ENCODE measurements around the gene RWDD1.

Gene RWDD1, protein sequence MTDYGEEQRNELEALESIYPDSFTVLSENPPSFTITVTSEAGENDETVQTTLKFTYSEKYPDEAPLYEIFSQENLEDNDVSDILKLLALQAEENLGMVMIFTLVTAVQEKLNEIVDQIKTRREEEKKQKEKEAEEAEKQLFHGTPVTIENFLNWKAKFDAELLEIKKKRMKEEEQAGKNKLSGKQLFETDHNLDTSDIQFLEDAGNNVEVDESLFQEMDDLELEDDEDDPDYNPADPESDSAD

DNA sequence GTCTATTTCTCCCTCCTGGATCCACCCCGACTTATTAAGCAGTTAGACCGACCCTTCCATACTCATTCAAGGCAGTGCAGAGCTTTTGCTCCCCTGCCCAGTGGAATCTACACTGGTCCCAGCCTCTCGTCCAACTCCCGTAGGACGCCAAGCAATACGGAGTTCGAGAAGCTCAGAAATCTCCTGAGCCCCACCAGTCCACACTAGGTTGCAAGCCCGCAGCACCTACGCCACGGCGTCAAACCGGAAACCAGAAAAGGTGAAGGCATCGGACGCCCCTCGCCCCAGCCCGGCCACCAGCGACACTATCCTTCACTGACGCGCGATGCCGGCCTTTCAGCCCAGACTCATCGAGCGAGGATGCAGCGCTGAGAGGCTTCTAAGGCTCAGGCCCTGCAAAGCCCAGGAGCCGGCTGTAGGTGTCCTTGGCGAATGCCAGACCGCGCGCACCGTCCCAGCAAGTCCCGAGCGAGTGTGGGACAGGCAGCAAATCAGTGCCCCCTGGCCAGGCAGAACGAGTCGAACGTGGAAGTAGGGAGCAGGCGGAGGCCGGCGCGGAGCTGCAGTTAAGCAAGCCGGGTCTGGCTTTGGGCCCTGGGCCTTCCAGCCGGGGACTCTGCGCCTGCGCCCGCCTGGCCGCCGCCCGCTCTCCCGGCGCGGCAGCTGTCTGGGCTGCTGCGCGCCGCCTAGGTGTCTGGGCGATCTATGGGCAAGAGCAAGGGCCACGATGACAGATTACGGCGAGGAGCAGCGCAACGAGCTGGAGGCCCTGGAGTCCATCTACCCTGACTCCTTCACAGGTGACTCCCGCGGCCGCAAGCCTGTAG is at the start of gene RWDD1:
RWDD1 (plus strand) TSS at position 649 of the 827 bp plus-strand sequence; CDS start at position 728, 79 bp downstream.
- peak; percentile 98 for DNase-seq

DNA sequence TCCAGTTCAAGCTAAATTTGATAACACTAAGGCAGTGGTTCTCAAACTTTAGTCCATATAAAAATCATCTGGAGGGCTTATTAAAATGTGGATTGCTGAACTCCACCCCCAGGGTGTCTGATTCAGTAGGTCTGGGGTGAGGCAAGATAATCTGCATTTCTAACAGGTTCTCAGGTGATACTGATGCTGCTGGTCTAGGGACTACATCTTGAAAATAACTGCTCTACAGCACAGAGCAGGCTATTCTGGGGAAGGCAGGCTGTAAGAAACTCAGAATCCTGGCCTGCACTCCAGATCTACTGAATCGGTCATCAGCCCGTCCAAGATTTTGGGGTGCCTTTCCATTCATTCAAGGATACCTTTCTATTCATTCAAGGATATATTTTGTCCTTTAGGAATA is 48.4 kb upstream of the RWDD1 start:
- no peak for DNase-seq

DNA sequence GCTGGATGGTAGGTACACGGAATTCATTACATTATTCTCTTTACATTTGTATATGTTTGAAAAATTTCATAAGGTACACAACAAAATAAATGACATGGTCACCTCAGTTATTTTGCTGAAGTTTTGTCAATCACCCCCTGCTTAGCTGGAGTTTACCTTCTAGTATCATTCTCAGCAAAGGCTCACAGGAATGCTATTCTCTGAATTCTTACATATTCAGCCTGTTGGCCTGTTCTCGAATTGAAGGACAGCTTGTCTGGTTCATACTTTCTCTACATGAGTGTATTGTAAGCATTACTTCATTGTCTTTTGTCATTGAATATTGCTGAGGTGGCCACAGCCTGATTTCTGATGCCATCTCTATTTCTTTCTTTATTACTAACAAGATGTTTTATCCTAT is 47.1 kb upstream of the RWDD1 start:
- no peak for DNase-seq

DNA sequence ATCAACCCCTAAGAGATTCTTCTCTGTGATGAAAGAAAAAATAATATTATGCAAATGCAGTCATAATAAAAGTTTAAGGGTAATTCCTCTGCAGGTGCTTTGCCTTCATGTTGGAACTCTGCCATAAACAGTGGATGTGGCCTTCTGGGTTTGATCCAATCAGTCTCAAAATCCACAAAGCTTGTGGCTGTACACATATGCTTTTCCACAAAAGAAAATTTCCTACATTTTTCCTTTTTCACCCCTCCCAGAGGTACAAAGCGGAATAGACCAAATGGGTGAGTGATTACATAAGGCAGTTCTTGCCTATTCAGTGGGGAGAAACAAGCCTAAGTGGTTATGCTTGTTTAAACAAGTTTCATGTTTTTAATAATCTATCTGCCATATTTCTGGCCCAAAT is 43.2 kb upstream of the RWDD1 start:
- DNase-seq: no peak

DNA sequence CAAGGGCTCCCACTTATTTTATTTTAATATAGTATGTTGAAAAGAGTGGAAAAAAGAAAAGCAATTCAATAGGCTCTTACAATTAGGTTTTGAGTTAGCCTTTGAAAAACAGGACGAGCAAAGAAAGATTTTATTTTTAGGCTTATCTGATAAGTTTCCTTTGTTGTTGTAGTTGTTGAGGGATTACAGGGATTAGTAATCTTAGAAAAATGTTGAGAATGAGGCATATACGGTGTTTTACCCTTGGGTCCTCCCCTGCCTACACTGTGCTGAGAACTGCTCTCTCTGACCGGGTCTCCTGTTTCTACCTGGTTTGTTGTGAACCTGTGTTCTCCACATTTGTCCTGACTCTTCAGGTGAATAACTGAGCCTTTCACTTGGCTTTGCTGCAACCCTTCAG is 42.5 kb upstream of the RWDD1 start:
- no peak for DNase-seq

DNA sequence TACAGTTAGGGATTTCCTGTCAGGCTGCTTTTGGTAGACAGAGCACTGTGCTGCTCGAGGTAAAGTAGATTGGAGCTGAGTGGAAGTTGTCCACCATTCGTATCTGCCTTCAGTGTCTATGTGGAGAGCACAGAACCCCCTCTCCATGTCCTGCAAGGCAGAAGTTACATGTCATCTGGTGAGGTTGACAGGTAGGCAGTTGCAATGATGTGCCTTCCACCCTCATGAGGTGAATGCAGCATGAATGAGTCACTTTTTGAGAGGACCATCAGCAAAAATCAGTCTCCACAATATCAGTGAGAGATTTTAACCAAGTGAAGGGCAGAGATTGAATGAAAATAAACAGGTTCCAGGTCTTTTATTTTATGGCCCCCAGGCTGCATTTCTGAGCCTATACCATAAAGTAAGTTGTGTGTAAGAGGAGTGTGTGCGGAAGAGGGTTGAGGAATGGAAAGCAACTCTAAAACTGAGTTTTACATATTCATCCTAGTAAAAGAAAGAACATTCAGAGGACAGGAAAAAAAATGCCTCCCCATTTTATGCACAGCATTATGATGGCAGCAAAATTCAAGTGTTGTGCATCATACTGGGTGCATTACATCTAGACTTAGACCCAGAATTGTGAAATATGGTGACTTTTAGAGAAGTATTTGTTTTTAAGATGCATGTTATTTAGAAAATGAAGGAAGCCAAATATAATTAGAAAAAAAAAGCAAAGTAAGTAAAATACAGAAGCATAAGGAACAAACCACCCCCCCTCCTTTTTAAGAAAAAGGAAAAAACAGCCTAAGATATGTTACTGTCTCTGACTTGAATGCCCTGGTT is 41.6 kb upstream of the RWDD1 start:
- DNase-seq: no peak

DNA sequence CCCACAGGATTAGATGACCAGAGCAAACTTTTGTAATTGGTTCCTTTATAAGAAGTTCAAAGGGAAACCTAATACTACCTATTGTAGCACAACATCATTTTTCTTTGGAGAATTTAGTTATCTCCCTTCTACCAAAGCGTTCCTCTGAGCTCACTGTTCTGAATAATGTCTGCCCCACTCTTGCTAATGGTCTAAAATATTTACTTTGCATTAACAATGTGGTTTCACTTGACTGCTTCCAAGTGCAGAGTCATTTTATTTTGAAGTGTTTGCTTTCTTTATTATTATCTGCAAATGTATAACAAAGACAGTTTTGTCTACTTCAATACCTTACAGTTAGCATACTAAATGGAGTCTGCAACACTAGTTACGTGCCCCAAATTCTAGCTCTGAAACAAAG is 40.9 kb upstream of the RWDD1 start:
- DNase-seq: no peak

DNA sequence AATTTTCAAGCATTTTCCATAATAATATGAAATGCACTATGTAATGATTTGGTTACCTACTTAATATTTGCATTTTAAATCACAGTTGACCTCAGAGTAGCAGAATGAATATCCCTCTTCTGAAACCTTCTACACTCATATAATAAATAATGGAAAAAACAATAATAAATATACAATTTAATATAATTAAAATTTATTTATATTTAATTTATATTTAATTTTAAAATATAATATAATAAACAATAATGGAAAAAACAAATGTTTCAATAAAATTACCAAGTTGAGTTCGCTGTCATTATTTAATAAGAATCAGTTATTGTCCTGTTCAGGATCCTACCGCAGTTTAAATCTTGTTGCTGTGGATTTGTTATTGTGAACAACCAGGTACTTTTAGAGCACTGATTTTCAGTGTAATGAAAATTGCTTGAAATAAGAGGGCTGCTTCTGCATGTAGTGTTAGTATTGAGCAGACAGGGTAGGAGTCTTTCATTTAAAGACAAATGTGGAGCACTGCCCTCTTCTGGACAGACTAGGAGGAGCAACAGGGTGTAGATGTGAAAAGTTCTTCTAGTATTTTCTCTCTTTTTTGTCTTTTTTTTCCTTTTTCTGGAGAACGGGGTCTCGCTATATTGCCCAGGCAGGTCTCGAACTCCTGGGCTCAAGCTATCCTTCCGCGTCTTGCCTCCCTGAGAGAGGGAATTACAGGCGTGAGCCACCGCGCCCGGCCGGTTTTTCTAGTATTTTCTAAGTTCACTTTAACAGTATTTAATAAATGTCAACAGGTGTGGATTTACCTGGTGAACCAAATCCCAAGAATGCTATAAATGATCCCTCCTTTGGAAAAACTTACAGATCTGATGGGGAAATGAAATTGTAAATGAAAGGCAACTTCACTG is 39.4 kb upstream of the RWDD1 start:
- DNase-seq: peak; percentile 68

DNA sequence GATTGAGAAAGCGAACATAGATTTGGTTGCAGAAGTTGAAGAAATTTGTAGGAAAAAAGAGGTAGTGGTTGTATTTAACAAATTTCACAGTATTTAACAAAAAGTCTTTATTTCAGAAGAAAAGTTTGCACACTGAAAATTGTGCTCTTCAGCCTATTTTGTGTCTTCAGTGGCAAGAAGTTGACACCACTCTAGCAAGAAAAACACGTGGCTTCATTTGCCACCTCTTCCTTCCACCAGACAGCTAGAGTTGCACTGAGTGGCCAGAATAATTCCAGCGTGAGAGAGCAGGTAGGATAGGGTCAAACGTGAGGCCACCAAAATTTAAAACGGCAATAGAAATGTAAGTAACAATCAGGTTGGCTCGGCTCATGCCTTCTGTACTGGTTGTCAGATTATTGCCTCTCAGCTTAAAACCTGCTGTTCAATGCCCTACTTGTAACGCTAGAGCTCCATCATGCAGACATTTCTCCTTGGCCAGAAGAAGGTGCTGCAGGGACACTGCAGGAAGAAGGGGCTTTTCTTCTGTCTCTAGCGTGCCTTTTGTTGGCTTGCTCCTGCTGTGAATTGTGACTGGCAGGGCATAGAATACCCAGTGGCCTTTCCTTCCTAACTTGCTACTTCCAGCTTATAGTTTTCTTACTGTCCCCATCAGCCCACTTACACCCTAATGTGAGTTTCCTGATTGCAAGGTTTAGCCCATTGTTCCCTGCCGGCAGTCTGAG is 37.9 kb upstream of the RWDD1 start:
- DNase-seq: no peak

DNA sequence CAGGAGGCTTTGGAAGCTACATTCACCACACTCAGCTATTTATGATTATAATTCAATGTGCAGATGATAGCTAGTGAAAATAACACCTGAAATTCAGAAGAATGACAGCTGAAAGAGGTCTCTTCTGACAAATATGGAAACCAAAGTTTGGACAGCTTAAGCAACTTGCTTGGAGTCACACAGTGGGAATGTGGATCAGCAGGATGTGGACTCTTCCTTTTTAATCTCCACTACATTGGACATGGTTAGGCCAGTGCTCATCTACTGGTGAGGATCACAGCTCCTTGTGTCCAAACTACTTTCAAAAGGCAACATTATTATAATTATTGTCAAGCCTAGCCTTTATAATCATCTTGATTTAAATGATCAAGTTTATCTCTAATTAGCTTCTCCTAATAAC is 36.2 kb upstream of the RWDD1 start:
- DNase-seq: no peak

DNA sequence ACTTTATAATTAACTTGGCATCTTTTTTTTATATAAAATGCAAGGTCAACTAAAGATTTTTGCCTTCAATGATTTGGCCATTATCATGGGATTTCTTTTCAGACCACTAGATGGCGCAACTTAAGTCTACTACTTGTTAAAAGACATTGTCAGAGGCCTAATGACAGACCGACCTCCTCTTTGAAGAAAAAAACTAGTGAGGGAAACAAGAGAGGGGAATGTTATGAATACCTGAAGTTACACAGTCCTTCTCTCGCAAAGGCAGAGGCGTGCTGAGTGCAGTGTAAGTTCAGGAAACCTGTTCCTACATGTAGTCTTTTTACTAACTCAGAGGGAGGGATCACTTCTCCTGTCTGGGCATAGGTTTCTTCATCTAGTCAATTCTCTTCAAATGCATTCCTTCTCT is 35.1 kb upstream of the RWDD1 start:
- DNase-seq: no peak

DNA sequence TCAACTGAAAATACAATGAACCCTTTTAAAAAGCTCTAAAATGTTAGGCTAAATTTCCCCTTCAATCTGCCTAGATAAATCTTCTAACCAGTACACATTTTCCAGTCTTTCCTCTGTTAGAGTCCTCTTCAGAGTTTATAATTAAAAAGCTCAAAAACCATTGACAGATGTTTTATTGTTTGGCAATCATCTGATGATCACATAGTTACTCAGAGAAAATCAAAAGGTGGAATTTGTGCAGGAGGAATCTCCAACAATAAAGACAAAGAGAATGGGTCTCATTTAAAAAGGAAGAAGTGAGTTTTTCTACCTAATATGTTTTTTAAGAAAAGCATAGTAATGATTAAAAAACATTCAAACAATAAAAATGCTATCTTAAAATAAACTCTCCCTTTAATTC is 28.9 kb upstream of the RWDD1 start:
- no peak for DNase-seq

DNA sequence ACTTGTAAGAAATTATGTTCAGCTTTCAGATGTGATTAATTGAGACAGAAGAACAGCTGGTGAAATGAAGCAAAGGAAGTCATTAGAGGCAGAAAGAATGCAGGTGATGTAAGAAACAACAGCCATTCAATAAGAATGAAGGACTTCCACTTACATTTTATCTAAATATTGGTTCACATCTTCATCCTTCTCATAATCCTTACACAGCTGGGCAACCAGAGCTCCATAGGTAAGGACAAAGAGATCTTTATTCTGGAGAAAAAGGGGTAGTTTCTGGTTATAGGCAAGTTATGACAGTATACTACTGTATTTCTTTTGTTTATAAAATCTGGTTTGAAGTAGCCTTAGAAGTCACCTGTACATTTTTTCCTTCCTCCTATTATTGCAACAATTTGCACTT is 28.2 kb upstream of the RWDD1 start:
- DNase-seq: no peak

DNA sequence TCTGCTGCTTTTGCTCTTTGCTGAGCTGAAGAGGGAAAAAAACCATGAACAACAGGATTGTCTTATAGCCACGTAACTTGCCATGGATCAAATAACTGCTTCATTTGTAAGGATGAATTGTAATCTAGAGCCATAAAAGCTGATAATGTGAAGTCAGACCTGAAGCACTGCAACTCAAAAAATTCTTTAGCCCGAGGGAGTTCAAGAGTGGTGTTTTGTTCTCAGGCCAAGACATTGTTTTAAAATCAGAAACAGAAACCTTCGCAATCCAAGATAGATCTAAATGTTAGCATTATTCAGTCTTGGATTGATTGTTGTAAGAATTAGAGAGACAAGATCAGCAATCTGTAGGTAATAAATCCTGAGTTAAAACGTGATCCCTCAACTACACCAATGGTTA is 25.7 kb upstream of the RWDD1 start, which contains the start of gene TRAPPC3L:
TRAPPC3L (minus strand) TSS at position 34 of the 400 bp plus-strand sequence. CDS start 170 bp downstream, outside the sequence.
- DNase-seq: no peak

DNA sequence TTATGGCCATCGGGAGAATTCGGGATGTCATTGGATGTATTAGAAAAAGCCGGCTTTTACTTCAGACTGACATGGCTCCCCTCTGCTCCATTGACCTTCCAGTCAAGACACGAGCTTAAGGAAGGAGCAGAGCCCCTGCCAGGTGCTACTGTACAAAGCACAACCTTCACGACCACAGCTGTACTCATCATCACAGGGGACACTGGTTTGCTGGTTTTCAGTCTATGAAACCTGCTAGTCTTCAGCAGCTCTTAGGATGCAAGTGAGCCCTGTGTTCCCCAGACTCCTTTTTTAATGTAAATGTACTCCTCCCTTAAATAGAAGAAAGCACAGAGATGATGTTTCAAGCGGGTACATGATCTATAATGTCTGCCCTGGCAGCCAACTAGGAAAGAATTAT is 23.9 kb upstream of the RWDD1 start:
- no peak for DNase-seq

DNA sequence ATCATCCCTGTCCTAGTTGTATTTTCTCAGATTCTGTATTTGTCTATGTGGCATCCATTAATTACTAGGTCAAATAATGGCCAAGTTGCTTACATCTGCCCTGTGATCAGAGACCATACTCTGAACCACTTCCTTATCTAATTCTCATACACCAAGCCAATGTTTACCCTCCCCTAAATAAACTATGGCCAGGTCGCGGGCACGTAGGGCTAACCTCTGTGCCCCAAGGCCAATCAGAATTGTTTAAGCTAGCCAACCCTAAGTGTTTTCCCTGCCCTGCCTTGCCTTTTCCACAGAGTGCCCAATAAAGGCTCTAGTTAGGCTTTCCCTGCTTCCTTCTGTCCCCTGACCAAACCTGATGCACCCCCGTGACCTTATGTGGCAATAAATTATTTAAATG is 20.5 kb upstream of the RWDD1 start:
- DNase-seq: no peak

DNA sequence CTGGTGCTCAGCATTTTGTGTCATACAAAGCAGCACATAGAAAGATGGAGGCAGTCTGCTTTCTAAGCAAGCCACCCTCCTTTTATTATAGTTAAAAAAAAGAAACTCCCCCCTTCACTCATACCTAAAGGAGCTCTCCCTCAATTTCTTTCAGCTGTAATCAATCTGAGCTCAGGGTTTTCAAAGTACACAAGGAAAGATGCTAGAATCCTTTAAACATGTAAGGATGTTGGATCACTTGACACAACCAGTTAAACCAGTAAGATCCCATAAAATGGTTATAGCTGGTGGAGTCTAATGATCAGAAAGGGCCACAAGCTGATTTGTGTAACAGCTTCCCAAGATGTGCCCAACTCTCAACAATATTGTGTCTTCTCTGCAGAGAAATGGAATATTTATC is 17.9 kb upstream of the RWDD1 start, which contains the start of gene CALHM4:
CALHM4 (plus strand) TSS at position 301 of the 400 bp plus-strand sequence; CDS start at position 344, 43 bp downstream.
- no peak for DNase-seq

DNA sequence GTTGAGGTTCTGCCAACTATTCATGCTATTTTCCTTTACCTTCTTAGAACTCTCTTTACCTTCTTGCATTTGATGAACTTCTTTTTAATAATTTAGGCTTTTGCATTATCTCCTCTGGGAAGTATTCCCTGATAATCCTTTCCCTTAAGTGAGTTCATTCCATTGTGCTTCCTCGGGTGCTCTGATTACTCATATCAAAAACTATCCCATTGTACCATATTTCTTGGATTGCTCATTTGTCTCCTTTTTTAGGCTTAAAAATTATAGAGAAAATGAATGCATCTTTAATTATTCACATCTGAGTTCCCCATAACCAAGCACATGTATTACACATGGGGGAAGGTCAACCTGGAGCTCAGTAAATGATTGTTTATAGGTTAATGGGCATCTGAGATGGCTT is 15.2 kb upstream of the RWDD1 start:
- no peak for DNase-seq

DNA sequence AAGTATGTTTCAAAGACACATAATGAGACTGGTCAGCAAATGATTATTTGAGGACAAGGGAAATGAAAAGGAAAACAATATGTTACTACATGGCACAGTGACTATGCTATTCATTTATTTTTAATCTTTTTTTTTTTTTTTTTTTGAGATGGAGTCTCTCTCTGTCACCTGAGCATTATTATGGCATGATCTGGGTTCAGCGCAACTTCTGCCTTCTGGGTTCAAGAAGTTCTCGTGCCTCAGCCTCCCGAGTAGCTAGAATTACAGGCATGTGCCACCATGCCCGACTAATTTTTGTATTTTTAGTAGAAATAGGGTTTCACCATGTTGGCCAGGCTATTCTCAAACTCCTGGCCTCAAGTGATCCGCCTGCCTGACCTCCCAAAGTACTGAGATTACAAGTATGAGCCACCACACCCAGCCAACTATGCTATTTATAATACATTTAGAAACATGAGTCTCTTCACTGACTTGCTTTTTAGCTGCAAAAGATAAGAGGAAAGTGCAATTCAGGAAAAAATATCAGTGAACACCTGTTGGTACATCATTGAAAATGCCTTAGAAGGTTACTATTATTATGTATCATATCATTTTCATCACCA is 14.4 kb upstream of the RWDD1 start:
- DNase-seq: no peak

DNA sequence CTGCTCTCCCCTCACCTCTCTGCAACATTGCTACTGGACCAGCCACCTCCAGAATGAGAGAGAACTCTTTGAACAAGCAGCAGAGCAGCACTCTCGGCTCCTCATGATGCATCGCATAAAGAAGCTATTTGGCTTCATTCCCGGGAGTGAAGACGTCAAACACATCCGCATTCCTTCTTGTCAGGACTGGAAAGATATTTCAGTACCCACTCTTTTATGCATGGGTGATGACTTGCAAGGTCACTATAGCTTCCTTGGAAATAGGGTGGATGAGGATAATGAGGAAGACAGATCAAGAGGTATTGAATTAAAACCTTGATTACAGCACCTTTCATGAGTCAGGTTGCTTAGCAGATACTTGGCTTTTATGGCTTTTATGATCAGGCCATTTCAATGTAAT is 13.4 kb upstream of the RWDD1 start:
- DNase-seq: no peak

DNA sequence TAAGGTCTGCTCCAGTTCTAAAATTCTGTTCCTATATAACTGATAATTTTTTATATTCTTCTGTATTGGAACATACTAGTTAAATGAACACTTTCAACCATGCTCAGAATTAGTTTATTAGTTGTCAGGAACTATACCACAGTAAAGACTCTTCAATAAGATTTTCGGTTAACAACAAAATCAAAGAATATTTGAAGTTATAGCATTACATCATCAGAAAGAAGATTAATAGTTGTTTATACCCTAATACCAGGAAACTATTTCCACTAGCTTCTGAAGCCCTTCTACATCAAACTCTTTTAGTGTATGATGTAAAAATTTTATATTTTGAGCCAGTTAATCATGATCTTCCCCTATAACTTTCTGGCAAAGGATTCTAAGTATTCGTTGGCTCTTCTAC is 11.2 kb upstream of the RWDD1 start:
- no peak for DNase-seq
